Psoas muscle (tissue), 8 donors: Measurements from ENCODE around the gene PPP5C. TPM values are rescaled to one million over a fixed set of nuclear protein-coding genes. Genes with fewer than 3 reads are reported as not detected.
"Not testable (repeated sequence)": the region's sequence is repeated elsewhere in the genome, so short reads cannot be mapped to it uniquely, and the experiment has no call there.

Experiments used
- ATAC-seq, 4 donors: fragments of 200-7000 bp; cut with Tn5 transposase; one replicate each; pipeline ENCODE4 v1.9.1; 2020; ENCODE audit warnings: moderate library complexity in 3 of 4, mild to moderate bottlenecking in 2 of 4
- DNase-seq, 2 donors: peaks; one replicate each; pipeline ENCODE4 v3.0.0-alpha.2; 2020
- H3K27ac ChIP-seq: fragments of 200-600 bp; one replicate; pipeline ENCODE4 v1.8.0; 2022
- H3K27me3 ChIP-seq, 3 donors: fragments of 200-600 bp in 1 of 3; one replicate each; pipeline versions ENCODE4 v1.6.1 to v1.8.0; 2013 to 2022; ENCODE audit warnings: low read length in 2 of 3, mild to moderate bottlenecking in 2 of 3, moderate library complexity in 1 of 3; ENCODE audit not compliant: insufficient read depth in 3 of 3
- H3K36me3 ChIP-seq, 2 donors: fragments of 200-600 bp in 1 of 2; one replicate each; pipeline versions ENCODE4 v1.6.1 to v1.8.0; 2013 to 2022; ENCODE audit warnings: low read depth in 1 of 2, mild to moderate bottlenecking in 1 of 2, moderate library complexity in 1 of 2; ENCODE audit not compliant: insufficient read depth in 1 of 2
- H3K4me1 ChIP-seq: fragments of 200-600 bp; one replicate; pipeline ENCODE4 v1.8.0; 2022
- H3K4me3 ChIP-seq: fragments of 200-600 bp; one replicate; pipeline ENCODE4 v1.8.0; 2022; ENCODE audit warnings: mild to moderate bottlenecking
- H3K9me3 ChIP-seq: fragments of 200-600 bp; one replicate; pipeline ENCODE4 v1.8.0; 2022
- WGBS, 3 donors: extraction: QIAGEN DNeasy Blood & Tissue Kit; methylation state at CpG; one replicate each; pipeline versions ENCODE4 v1.1.6 to v1.1.7; 2013; 5-methylcytosine and 5-hydroxymethylcytosine counted together
- intact Hi-C, 2 donors: fragments of 100-400 bp; cut with DNase I; formaldehyde crosslinking; loops; one replicate each; pipeline versions ENCODE4 v1.11.0 to v1.14.2; 2022
- polyA plus RNA-seq, 3 donors: library from polyadenylated mRNA; stranded (reverse); fragments of 200-250 nt; gene quantifications; one replicate each; pipeline ENCODE4 v1.2.3, GENCODE V29; 2013
- total RNA-seq, 4 donors: library from RNA; stranded (reverse); fragmentation: NEBNext Ultra II Directional in 2 of 4; extraction: Animal tissue kit (Norgen Biotek cat#: 25700) in 2 of 4; gene quantifications; one replicate each; pipeline versions ENCODE4 v1.2.1 to v1.2.4, GENCODE V29; 2021 to 2023
- TF ChIP-seq, protein P1 (sequence below): fragments of 200-600 bp; IDR thresholded peaks from one replicate; pipeline ENCODE4 v1.8.0; 2022; ENCODE audit warnings: antibody characterized with exemption
- donor health status: healthy with polysubstance abuse.
- donor health status: DM: no; HTN: no; CAD: no; lungs with moderate emphysema.
- donor health status: Bipolar disorder and iron deficiency.
- donor health status: healthy.
- donor health status: DM: yes; HTN: yes; CAD: no.
- donor health status: DM: no; HTN: no; CAD: no.
- donor health status: DM: no; HTN: no; CAD: no.
- donor health status: DM: yes; HTN: yes; CAD: no.

The PPP5C gene
- total and polyA plus RNA-seq, 7 donors = 39.7 to 73.6 (median 51.9) TPM

DNA sequence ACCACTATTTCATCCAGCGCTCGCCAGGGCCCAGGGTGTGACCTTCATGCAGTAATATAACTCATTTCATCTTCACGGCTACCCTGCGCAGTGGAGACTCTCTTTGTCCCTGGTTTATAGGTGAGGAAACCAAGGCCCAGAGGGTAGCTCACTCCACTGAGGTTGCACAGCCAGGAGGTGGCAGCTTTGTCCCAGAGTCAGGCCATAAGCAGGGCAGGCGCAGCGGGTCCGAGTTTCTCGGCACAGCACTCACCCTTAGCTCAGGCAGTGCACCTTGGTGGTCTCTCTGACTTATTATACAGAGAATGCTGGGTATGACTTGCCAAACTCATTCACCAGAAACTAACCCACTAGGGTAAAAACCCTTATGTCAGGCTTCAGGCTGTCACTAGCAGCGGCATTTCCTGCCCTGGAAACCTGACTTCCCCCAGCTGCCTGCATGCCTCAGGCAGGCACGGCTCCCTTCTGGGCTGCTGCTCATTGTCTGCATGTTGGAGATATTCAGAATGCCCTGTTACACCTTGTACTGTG is 24.5 kb downstream of the PPP5C start:
- Histone ChIP-seq H3K27ac (no peak overlapping the region), H3K9me3 (no peaks in the 10 kb centered on the region), H3K4me3 (no peak overlapping the region), H3K4me1 (peaks cover 21% of the 10 kb centered on the region), H3K27me3 (no peaks in the 10 kb centered on the region), H3K36me3 (peaks cover 0 to 28% of the 10 kb centered on the region in 2 donors)
- 75 to 79% (median 75%) methylated on average over 10 of the region's 10 CpGs for WGBS, 3 donors
- ATAC-seq (no peak), DNase-seq (no peak)
- intact Hi-C loops = no loop called here
- TF ChIP-seq, protein P1, sequence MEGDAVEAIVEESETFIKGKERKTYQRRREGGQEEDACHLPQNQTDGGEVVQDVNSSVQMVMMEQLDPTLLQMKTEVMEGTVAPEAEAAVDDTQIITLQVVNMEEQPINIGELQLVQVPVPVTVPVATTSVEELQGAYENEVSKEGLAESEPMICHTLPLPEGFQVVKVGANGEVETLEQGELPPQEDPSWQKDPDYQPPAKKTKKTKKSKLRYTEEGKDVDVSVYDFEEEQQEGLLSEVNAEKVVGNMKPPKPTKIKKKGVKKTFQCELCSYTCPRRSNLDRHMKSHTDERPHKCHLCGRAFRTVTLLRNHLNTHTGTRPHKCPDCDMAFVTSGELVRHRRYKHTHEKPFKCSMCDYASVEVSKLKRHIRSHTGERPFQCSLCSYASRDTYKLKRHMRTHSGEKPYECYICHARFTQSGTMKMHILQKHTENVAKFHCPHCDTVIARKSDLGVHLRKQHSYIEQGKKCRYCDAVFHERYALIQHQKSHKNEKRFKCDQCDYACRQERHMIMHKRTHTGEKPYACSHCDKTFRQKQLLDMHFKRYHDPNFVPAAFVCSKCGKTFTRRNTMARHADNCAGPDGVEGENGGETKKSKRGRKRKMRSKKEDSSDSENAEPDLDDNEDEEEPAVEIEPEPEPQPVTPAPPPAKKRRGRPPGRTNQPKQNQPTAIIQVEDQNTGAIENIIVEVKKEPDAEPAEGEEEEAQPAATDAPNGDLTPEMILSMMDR = no peak

DNA sequence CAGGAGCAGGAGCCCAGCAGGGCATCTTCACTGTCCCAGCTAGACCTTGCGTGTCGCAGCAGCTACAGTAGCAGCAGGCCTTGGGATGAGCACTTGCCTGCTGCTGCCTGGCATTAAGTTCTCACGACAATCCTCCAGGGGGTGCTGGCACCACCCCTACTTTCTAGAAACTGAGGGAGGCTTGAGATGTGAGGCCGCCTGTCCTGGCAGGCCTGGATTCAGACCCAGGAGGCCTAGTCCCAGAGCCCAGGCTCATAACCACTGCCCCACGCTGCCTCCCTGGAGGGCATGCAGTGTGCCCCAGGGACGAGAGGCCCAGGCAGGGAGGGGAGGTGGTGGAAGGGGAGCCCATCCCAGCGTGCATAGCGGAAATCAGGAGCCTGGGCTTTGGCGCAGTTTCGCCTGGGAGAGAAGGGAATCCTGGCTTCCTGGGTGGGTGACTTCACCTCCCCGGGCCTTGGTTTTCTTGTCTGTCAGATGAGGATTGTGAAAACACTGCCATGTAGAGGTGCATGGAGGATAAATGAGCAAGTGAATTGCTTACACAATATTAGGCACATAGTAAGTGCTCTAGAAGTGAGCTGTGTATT is 26.1 kb downstream of the PPP5C start:
- TF ChIP-seq, protein P1 = peak; percentile 7
- DNase-seq (no peak), ATAC-seq (no peak)
- Histone ChIP-seq H3K4me3 (no peak overlapping the region), H3K27me3 (no peaks in the 10 kb centered on the region), H3K9me3 (no peaks in the 10 kb centered on the region), H3K36me3 (peaks cover 0 to 26% of the 10 kb centered on the region in 2 donors), H3K4me1 (peaks cover 29% of the 10 kb centered on the region), H3K27ac (peak overlapping the region; percentile 75)
- intact Hi-C loops = no loop called here
- WGBS, 3 donors = 69 to 80% (median 73%) methylated on average over 11 of the region's 11 CpGs

DNA sequence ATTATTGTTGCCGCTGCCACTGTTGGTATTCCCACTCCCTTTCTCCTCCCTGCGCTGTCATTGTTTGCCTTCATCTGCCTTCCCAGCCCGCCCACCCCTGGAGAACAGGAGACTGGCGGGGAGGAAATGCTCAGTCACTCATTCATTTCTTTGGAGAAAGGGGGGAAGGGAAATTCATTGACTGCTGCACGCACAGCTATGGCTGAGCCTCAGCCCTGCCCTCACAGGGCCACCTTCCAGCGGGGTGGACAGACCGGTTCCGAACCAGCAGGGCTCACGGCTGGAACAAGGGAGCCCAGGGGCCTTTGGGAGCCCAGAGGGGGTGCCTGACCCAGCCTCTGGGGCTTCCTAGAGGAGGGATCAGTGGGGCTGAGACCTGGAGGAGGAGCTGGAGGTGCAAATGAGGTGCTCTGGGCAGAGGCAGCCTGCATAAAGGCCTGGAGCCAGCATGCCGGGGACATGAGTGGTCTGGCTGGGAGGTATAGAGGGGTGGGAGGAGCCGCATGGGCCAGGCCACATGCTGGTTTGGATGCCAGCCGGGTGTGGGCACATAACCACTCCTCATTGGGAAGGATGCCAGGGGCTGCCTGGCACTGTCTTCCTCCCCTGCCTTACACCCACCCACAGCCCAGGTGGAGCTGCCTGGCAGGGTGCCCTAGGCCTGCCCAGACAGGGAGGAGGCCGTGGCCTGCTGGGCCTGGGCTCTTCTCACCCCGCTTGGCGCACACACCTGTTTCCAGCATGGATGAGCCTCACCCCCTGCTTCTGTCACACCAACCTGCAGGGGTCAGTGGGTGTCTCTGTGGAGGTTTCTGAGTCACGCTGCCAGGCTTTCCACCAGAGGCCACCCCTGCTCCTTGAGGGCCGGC is 26.8 kb downstream of the PPP5C start:
- Histone ChIP-seq H3K4me1 (peaks cover 36% of the 10 kb centered on the region), H3K9me3 (no peaks in the 10 kb centered on the region), H3K36me3 (peaks cover 0 to 25% of the 10 kb centered on the region in 2 donors), H3K27me3 (no peaks in the 10 kb centered on the region), H3K4me3 (no peak overlapping the region), H3K27ac (peak overlapping the region; percentile 75)
- DNase-seq (peak; percentile 69 to 80), ATAC-seq (peak; percentile 78 to 90 (median 83))
- WGBS, 3 donors = 53 to 57% (median 55%) methylated on average over 16 to 17 of the region's 17 CpGs
- TF ChIP-seq, protein P1 = no peak
- intact Hi-C loops = no loop called here

DNA sequence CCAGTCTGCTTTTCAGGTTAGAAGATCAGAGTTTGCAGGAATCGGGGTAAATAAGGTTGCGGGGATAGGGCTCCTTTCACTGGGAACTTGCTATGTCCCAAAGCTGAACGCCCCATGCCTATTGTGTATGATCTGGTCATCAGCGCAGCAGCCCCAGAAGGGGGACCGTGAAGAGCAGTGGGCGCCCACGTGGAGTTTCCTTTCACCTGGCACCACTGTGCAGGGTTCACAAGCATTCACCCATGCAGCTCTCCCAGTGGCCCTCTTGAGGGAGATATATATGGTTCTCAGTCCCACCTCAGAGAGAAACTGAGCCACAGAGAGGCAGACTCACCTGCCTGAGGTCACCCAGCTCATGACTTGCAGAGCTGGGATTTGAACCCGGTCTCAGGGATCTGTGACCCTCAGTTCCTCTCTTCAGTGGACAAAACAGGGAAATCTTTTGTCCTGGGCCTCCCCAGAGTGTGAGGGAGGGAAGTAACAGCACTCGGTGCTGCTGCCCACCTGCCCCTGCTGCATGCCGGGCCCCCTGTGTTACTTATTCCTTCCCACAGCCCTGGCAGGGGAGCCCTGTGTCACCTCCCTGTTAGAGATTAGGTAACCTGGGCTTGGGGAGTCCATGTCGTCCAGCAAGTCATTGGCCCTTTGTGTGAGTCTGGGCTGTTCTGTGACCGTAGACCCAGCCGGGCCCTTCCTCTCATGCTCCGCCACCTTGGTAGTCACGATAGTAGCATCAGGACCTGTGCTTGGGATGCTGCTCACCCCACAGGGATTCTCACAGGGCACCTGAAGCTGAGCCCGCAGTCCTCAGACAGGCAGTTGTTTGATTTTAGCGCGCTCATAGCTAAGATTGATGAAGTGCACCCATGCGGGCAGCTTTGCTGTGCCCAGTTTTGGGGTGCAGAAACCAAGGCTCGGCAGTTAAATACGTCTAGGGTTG is 27.9 kb downstream of the PPP5C start:
- intact Hi-C loops = no loop called here
- 87 to 93% (median 89%) methylated on average over 21 of the region's 21 CpGs for WGBS, 3 donors
- peaks cover 47% of the 10 kb centered on the region for H3K4me1 ChIP-seq

DNA sequence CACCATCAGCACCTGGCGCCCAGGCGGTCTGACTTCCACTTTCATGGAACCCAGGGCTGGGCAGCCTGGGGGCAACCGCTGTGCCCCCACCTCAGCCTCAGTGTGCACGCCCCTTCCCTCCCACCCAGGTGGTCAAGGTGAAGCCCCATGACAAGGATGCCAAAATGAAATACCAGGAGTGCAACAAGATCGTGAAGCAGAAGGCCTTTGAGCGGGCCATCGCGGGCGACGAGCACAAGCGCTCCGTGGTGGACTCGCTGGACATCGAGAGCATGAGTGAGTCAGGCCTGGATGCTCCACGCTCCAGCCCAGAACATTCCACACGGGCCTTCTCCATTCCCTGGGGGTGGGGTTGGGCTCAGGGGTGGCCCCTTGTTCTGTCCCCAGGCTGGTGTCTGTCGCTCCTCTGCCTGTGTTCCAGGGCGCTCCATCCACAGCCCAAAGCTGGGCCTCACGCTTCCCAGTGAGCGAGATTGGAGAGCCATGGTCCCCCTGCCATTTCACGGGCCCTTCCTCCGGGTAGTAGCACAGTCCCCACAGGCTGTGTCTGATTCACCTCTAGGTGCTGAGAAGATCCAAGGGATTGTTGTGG is 28.7 kb downstream of the PPP5C start:
- intact Hi-C loops, H3K27ac ChIP-seq, H3K27me3 ChIP-seq, H3K4me3 ChIP-seq, DNase-seq, ATAC-seq, H3K9me3 ChIP-seq: not testable (repeated sequence)
- Histone ChIP-seq H3K36me3 (peaks cover 0 to 22% of the 10 kb centered on the region in 2 donors), H3K4me1 (peaks cover 51% of the 10 kb centered on the region)
- 92 to 95% (median 93%) methylated on average over 20 to 22 of the region's 22 CpGs for WGBS, 3 donors

More for the DNA sequence above, 27.9 kb downstream of the PPP5C start:
- H3K36me3 ChIP-seq = peaks cover 0 to 22% of the 10 kb centered on the region in 2 donors
- H3K4me3 ChIP-seq = no peak overlapping the region
- no peak for ATAC-seq
- H3K27me3 ChIP-seq = no peaks in the 10 kb centered on the region
- H3K27ac ChIP-seq = peak overlapping the region; percentile 75
- H3K9me3 ChIP-seq = no peaks in the 10 kb centered on the region
- TF ChIP-seq, protein P1 = no peak
- DNase-seq = no peak
